ENCODE results near the gene STK32A. TPM values are rescaled to one million over a fixed set of nuclear protein-coding genes. Genes with fewer than 3 reads are reported as not detected.

STK32A gene
- total and polyA plus RNA-seq, 2 experiments from 2014 or later: 2.4 to 2.8 TPM

- peaks cover 6% of the 10 kb centered on the region; the same call in 1 of the 2 replicates for H3K9me2 ChIP-seq (ENCODE audit: insufficient read depth)
- Mint-ChIP-seq H3K4me1 (no peaks in the 10 kb centered on the region), H3K9me3 (no peaks in the 10 kb centered on the region), H3K36me3 (ENCODE audit: low read depth) (no peaks in the 10 kb centered on the region; the same call in 2 of the 3 replicates), H3K27ac (no peak overlapping the region), H3K27me3 (ENCODE audit: insufficient read depth, low read depth, poor library complexity) (peaks cover 2% of the 10 kb centered on the region), H3K4me3 (no peak overlapping the region)
- H3K27ac ChIP-seq (ENCODE audit: low read depth): no peak overlapping the region
- no peak for TF ChIP-seq ETS1 (IDR thresholded peaks at IDR 0.05)
- TF ChIP-seq CREB1 (CRISPR knock-in tag; IDR thresholded peaks at IDR 0.05; ENCODE audit: low read depth): no peak
- TF ChIP-seq ZNF331 (CRISPR knock-in tag; IDR thresholded peaks at IDR 0.05; ENCODE audit: low read depth): no peak
- no peak for TF ChIP-seq EZH2 (IDR thresholded peaks at IDR 0.05; ENCODE audit: low read depth, unreplicated experiment)
- no peak for TF ChIP-seq NANOG (IDR thresholded peaks at IDR 0.05; ENCODE audit: borderline replicate concordance)
- no peak for TF ChIP-seq ZNF114 (CRISPR knock-in tag; IDR thresholded peaks at IDR 0.05)
- TF ChIP-seq REST (IDR thresholded peaks at IDR 0.05; ENCODE audit: unreplicated experiment): no peak
- TF ChIP-seq ZNF462 (CRISPR knock-in tag; IDR thresholded peaks at IDR 0.05): no peak
- TF ChIP-seq JUNB (IDR thresholded peaks at IDR 0.05; ENCODE audit: unreplicated experiment): no peak
- H4K20me1 ChIP-seq (replicated peaks; ENCODE audit: insufficient read depth): no peaks in the 10 kb centered on the region
- H2AFZ ChIP-seq: no peak overlapping the region
- H3K4me2 ChIP-seq: no peak overlapping the region
- DNase-seq (ENCODE audit: low spot score): no peak
- H3K4me1 ChIP-seq (ENCODE audit: insufficient read depth): no peaks in the 10 kb centered on the region
- no peaks in the 10 kb centered on the region for H3K36me3 ChIP-seq (ENCODE audit: insufficient read depth)
- no peak overlapping the region for H3K4me3 ChIP-seq
- no peak for ATAC-seq
- no peaks in the 10 kb centered on the region for H3K27me3 ChIP-seq (ENCODE audit: insufficient read depth)
- no peaks in the 10 kb centered on the region for H3F3A ChIP-seq (replicated peaks; ENCODE audit: low read depth)
- no peaks in the 10 kb centered on the region for H3K79me2 ChIP-seq (replicated peaks; ENCODE audit: insufficient read depth)
These were observed 86.7 kb downstream of the STK32A start for GRCh38 chr5:147321569-147321968.
